H1 (cell line): ENCODE data around the gene STXBP5L. TPM values are rescaled to one million over a fixed set of nuclear protein-coding genes. Genes with fewer than 3 reads are reported as not detected.

Source experiments
- CTCF ChIA-PET: fragments of 300-600 bp; sonication (Branson Sonifier 250); formaldehyde crosslinking; loops from one replicate; lab custom pipeline; 2021; ENCODE audit not compliant: partially characterized antibody; lab: Charles Lee
- POLR2A ChIA-PET: fragments of 300-600 bp; sonication (Branson Sonifier 250); formaldehyde crosslinking; loops from one replicate; lab custom pipeline; 2021; ENCODE audit warnings: inconsistent platforms; ENCODE audit not compliant: partially characterized antibody; lab: Charles Lee
- DNase-seq, 2 experiments: peaks; one replicate each; pipeline versions ENCODE4 v3.0.0 to v3.0.0-alpha.2; 2010 to 2022; ENCODE audit warnings: low spot score in 2 of 2, low read depth in 1 of 2, mixed read lengths in 1 of 2
- FAIRE-seq: peaks from 2 replicates; lab custom pipeline; 2011; peaks lifted over from hg19 to GRCh38; lab: Jason Lieb, UNC
- H2AFZ ChIP-seq: 2 replicates; pipeline ENCODE4 v1.8.1; 2012; ENCODE audit warnings: low read length, inconsistent platforms
- H2AK5ac ChIP-seq: 2 replicates; pipeline ENCODE4 v1.6.1; 2013; ENCODE audit warnings: low read depth, low read length
- H2BK120ac ChIP-seq: replicated peaks from 2 replicates; pipeline ENCODE3; 2013; ENCODE audit warnings: low read depth, low read length, inconsistent platforms
- H2BK12ac ChIP-seq: 2 replicates; pipeline ENCODE4 v1.6.1; 2013; ENCODE audit warnings: low read depth, low read length
- H2BK15ac ChIP-seq: 2 replicates; pipeline ENCODE4 v1.6.1; 2013; ENCODE audit warnings: low read length
- H2BK20ac ChIP-seq: 2 replicates; pipeline ENCODE4 v1.6.1; 2013; ENCODE audit warnings: low read length
- H2BK5ac ChIP-seq: 2 replicates; pipeline ENCODE4 v1.6.1; 2013; ENCODE audit warnings: low read depth, low read length
- H3K14ac ChIP-seq: 2 replicates; pipeline ENCODE4 v1.6.1; 2013; ENCODE audit warnings: inconsistent platforms; ENCODE audit not compliant: insufficient read length
- H3K18ac ChIP-seq: 2 replicates; pipeline ENCODE4 v1.6.1; 2013; ENCODE audit warnings: low read length; ENCODE audit errors: extremely low read depth
- H3K23ac ChIP-seq: 2 replicates; pipeline ENCODE4 v1.6.1; 2013; ENCODE audit warnings: inconsistent platforms; ENCODE audit not compliant: insufficient read length
- H3K23me2 ChIP-seq: 2 replicates; pipeline ENCODE4 v1.6.1; 2013; ENCODE audit warnings: low read depth, low read length
- H3K27ac ChIP-seq: 2 replicates; pipeline ENCODE4 v1.6.1; 2011; ENCODE audit warnings: low read depth, low read length, inconsistent platforms
- H3K27me3 ChIP-seq, 4 experiments: replicated peaks in 1 of 4; 1 replicate in 1 of 4; 2 replicates in 3 of 4; pipeline versions ENCODE4 v1.6.1 to v1.8.1; 2011 to 2013; ENCODE audit warnings: low read length in 3 of 4, mild to moderate bottlenecking in 3 of 4, inconsistent platforms in 2 of 4, mixed read lengths in 2 of 4, moderate library complexity in 1 of 4; ENCODE audit not compliant: control insufficient read depth in 3 of 4, insufficient read depth in 3 of 4; ENCODE audit errors: extremely low read depth in 1 of 4
- H3K36me3 ChIP-seq, 4 experiments: 2 replicates each; pipeline versions ENCODE4 v1.6.1 to v1.8.1; 2011 to 2013; ENCODE audit warnings: mild to moderate bottlenecking in 4 of 4, low read length in 3 of 4, moderate library complexity in 2 of 4, control low read depth in 1 of 4, inconsistent platforms in 1 of 4; ENCODE audit not compliant: insufficient read depth in 4 of 4, control insufficient read depth in 2 of 4
- H3K4ac ChIP-seq: replicated peaks from 2 replicates; pipeline ENCODE3; 2013; ENCODE audit warnings: low read length, low read depth, mixed read lengths, inconsistent platforms; ENCODE audit not compliant: insufficient read length
- H3K4me1 ChIP-seq, 4 experiments: replicated peaks in 1 of 4; 1 replicate in 1 of 4; 2 replicates in 3 of 4; pipeline versions ENCODE4 v1.6.1 to v1.8.1; 2011 to 2013; ENCODE audit warnings: low read length in 3 of 4, inconsistent platforms in 2 of 4, mixed read lengths in 1 of 4; ENCODE audit not compliant: insufficient read depth in 4 of 4, control insufficient read depth in 3 of 4
- H3K4me2 ChIP-seq, 2 experiments: 2 replicates each; pipeline versions ENCODE4 v1.6.1 to v1.8.1; 2011 to 2013; ENCODE audit warnings: low read depth in 2 of 2, low read length in 2 of 2, control low read depth in 1 of 2, inconsistent platforms in 1 of 2, mild to moderate bottlenecking in 1 of 2; ENCODE audit not compliant: insufficient read depth in 1 of 2
- H3K4me3 ChIP-seq, 4 experiments: fragments of 200-600, 300-600 bp in 1 of 4; sonication (generic), shearing (Covaris generic), sonication (Bioruptor Twin) in 1 of 4; 2 replicates each; pipeline versions ENCODE4 v1.5.1 to v1.8.1; 2011 to 2016; ENCODE audit warnings: low read length in 4 of 4, low read depth in 3 of 4, control low read depth in 2 of 4, inconsistent platforms in 2 of 4, mild to moderate bottlenecking in 2 of 4, mixed read lengths in 1 of 4, moderate library complexity in 1 of 4; ENCODE audit not compliant: insufficient read depth in 2 of 4; ENCODE audit errors: extremely low read depth in 1 of 4
- H3K56ac ChIP-seq: replicated peaks from 2 replicates; pipeline ENCODE3; 2013; ENCODE audit warnings: low read depth, mild to moderate bottlenecking, mixed read lengths, low read length, inconsistent platforms; ENCODE audit not compliant: insufficient read length
- H3K79me1 ChIP-seq: 2 replicates; pipeline ENCODE4 v1.6.1; 2013; ENCODE audit warnings: low read depth, low read length, control low read depth
- H3K79me2 ChIP-seq, 2 experiments: 2 replicates each; pipeline versions ENCODE4 v1.6.1 to v1.8.1; 2012 to 2013; ENCODE audit warnings: low read length in 2 of 2, mild to moderate bottlenecking in 2 of 2, inconsistent platforms in 1 of 2; ENCODE audit not compliant: insufficient read depth in 2 of 2, control insufficient read depth in 1 of 2
- H3K9ac ChIP-seq, 4 experiments: replicated peaks in 1 of 4; 1 replicate in 1 of 4; 2 replicates in 3 of 4; pipeline versions ENCODE4 v1.6.1 to v1.8.1; 2011 to 2013; ENCODE audit warnings: low read depth in 3 of 4, low read length in 3 of 4, control low read depth in 2 of 4, mild to moderate bottlenecking in 2 of 4, moderate library complexity in 2 of 4, inconsistent platforms in 1 of 4; ENCODE audit errors: extremely low read depth in 1 of 4
- H3K9me3 ChIP-seq, 2 experiments: 2 replicates each; pipeline versions ENCODE4 v1.6.1 to v1.8.1; 2012 to 2013; ENCODE audit warnings: mild to moderate bottlenecking in 2 of 2, moderate library complexity in 2 of 2, control low read depth in 1 of 2, inconsistent platforms in 1 of 2, low read depth in 1 of 2, low read length in 1 of 2, mixed read lengths in 1 of 2; ENCODE audit not compliant: insufficient read depth in 2 of 2
- H4K20me1 ChIP-seq, 2 experiments: replicated peaks in 1 of 2; 2 replicates each; pipeline versions ENCODE3 to v1.8.1; 2011 to 2013; ENCODE audit warnings: inconsistent platforms in 2 of 2, low read length in 2 of 2, mild to moderate bottlenecking in 1 of 2; ENCODE audit not compliant: insufficient read depth in 2 of 2, control insufficient read depth in 1 of 2
- H4K5ac ChIP-seq: 2 replicates; pipeline ENCODE4 v1.6.1; 2013; ENCODE audit warnings: low read length, low read depth, mixed read lengths, inconsistent platforms; ENCODE audit not compliant: insufficient read length
- H4K8ac ChIP-seq: 2 replicates; pipeline ENCODE4 v1.8.0; 2013; ENCODE audit warnings: mild to moderate bottlenecking, moderate library complexity, low read length, inconsistent platforms; ENCODE audit not compliant: insufficient read depth; ENCODE audit errors: extremely low read depth
- H4K91ac ChIP-seq: replicated peaks from 2 replicates; pipeline ENCODE3; 2013; ENCODE audit warnings: low read length, mixed read lengths, inconsistent platforms; ENCODE audit not compliant: insufficient read length
- CBX8 ChIP-seq: fragments of 300-800, 300-1000 bp; sonication (generic); IDR thresholded peaks from 2 replicates; pipeline ENCODE4 v1.7.1; 2016; ENCODE audit warnings: low read depth, low read length, borderline replicate concordance
- FOSL1 ChIP-seq: IDR thresholded peaks from 2 replicates; pipeline ENCODE4 v1.6.1; 2011; ENCODE audit warnings: mild to moderate bottlenecking, low read depth, low read length, moderate library complexity; ENCODE audit not compliant: insufficient read depth
- SP4 ChIP-seq: IDR thresholded peaks from 2 replicates; pipeline ENCODE4 v1.6.1; 2012; ENCODE audit warnings: low read length, inconsistent platforms
- TBP ChIP-seq: IDR thresholded peaks from 2 replicates; pipeline ENCODE4 v1.6.1; 2011; ENCODE audit warnings: low read depth, low read length, improper control_type of control experiment
- polyA plus RNA-seq, 7 experiments: library from polyadenylated mRNA; depleted of rRNA in 3 of 7; stranded (reverse) in 5 of 7; unstranded in 2 of 7; fragments of >200 nt in 5 of 7; fragments of 200-250 nt in 2 of 7; gene quantifications; 1 replicate in 5 of 7; 2 replicates in 1 of 7; 4 replicates in 1 of 7; pipeline versions ENCODE4 v1.2.1 to v1.2.3, GENCODE V29; 2011 to 2013; ENCODE audit warnings: missing spikeins in 2 of 7, mixed read lengths in 2 of 7
- total RNA-seq: library from RNA; stranded (reverse); fragmentation: NEBNext Ultra II Directional; extraction: Animal tissue kit (Norgen Biotek cat#: 25700); gene quantifications from 2 replicates; pipeline ENCODE4 v1.2.1, GENCODE V29; 2021

Gene STXBP5L
- total and polyA plus RNA-seq, 2 of the 8 experiments (the other 6 are each of a cell fraction or from before 2014, with no cell fraction given) = 2.0 to 6.0 TPM

GRCh38 chr3:121202573-121202972, 294.6 kb downstream of the STXBP5L start:
- Histone ChIP-seq H4K5ac (no peak overlapping the region), H3K9ac (no peak overlapping the region), H3K9me3 (no peaks in the 10 kb centered on the region), H3K27ac (no peak overlapping the region), H3K56ac (no peak overlapping the region), H3K4ac (no peak overlapping the region), H4K91ac (no peak overlapping the region), H2AFZ (no peak overlapping the region), H2BK20ac (no peak overlapping the region), H2AK5ac (no peak overlapping the region), H3K4me3 (no peak overlapping the region), H3K14ac (no peak overlapping the region), H3K18ac (no peak overlapping the region), H2BK120ac (no peak overlapping the region), H3K79me2 (no peaks in the 10 kb centered on the region), H2BK15ac (no peak overlapping the region), H3K4me2 (no peak overlapping the region), H2BK5ac (no peak overlapping the region), H3K4me1 (no peaks in the 10 kb centered on the region), H4K20me1 (no peaks in the 10 kb centered on the region), H4K8ac (no peak overlapping the region), H3K23ac (no peak overlapping the region), H3K27me3 (peaks cover 0 to 1% (median 0%) of the 10 kb centered on the region in 4 experiments; a peak in 1 of 7 replicates), H2BK12ac (no peak overlapping the region), H3K79me1 (no peaks in the 10 kb centered on the region), H3K36me3 (no peaks in the 10 kb centered on the region), H3K23me2 (no peaks in the 10 kb centered on the region)
- DNase-seq (no peak), FAIRE-seq (no peak)
- TF ChIP-seq CBX8 (no peak), TBP (no peak), SP4 (no peak), FOSL1 (no peak)
- ChIA-PET POLR2A (no interaction called here), CTCF (no interaction called here)
